KG1 (cell line): ENCODE measurements around the gene C1orf159.

Experiments used
- DNase-seq: peaks from one replicate; lab custom pipeline; 2025; lab: John Stamatoyannopoulos, UW

The C1orf159 gene

GRCh38 chr1:1132042-1132950 lies 16.4 kb upstream of the C1orf159 start:
- DNase-seq, result no peak

- no peak for DNase-seq
These were observed 14.6 kb upstream of the C1orf159 start for GRCh38 chr1:1130206-1131120.

GRCh38 chr1:1129381-1129821 lies 13.5 kb upstream of the C1orf159 start:
- no peak for DNase-seq

GRCh38 chr1:1128454-1129139 lies 12.7 kb upstream of the C1orf159 start:
- no peak for DNase-seq

- no peak for DNase-seq
These were observed 11.9 kb upstream of the C1orf159 start for GRCh38 chr1:1127551-1128451.

GRCh38 chr1:1125945-1126344 lies 10.1 kb upstream of the C1orf159 start:
- no peak for DNase-seq

GRCh38 chr1:1124786-1125642 lies 9.1 kb upstream of the C1orf159 start:
- DNase-seq, result no peak

GRCh38 chr1:1124508-1124785 lies 8.6 kb upstream of the C1orf159 start:
- no peak for DNase-seq

GRCh38 chr1:1123581-1124507 lies 8.0 kb upstream of the C1orf159 start:
- no peak for DNase-seq

GRCh38 chr1:1122981-1123480 lies 7.1 kb upstream of the C1orf159 start:
- no peak for DNase-seq

- peak; percentile 32 for DNase-seq
These were observed 6.4 kb upstream of the C1orf159 start for GRCh38 chr1:1122078-1122811.

- DNase-seq, result no peak
These were observed 5.8 kb upstream of the C1orf159 start for GRCh38 chr1:1121611-1122077.

- no peak for DNase-seq
These were observed 5.1 kb upstream of the C1orf159 start for GRCh38 chr1:1120866-1121591.

GRCh38 chr1:1120096-1120495 lies 4.2 kb upstream of the C1orf159 start:
- DNase-seq, result no peak

- no peak for DNase-seq
These were observed 3.5 kb upstream of the C1orf159 start for GRCh38 chr1:1119272-1119890.

- no peak for DNase-seq
These were observed 3.0 kb upstream of the C1orf159 start for GRCh38 chr1:1118876-1119220.
